GM23338 (cell line): Measurements from ENCODE around the gene CCNG2. TPM values are rescaled to one million over a fixed set of nuclear protein-coding genes. Genes with fewer than 3 reads are reported as not detected.

Experiments
- ATAC-seq: fragments of 200-7000 bp; cut with Tn5 transposase; 3 replicates; pipeline ENCODE4 v1.9.1; 2020
- DNase-seq: peaks from one replicate; pipeline ENCODE4 v3.0.0-alpha.2; 2015; ENCODE audit warnings: low spot score
- H2AFZ ChIP-seq: fragments of 200-600 bp; sonication (generic); 2 replicates; pipeline ENCODE4 v1.8.0; 2016; ENCODE audit warnings: antibody characterized with exemption, mild to moderate bottlenecking, moderate library complexity
- H3F3A ChIP-seq: fragments of 200-600 bp; sonication (generic); replicated peaks from 2 replicates; pipeline ENCODE4 v1.8.0; 2017; ENCODE audit warnings: antibody characterized with exemption, mixed run types, low read depth
- H3K27ac ChIP-seq: fragments of 200-600 bp; sonication (generic); 2 replicates; pipeline ENCODE4 v1.6.1; 2016; ENCODE audit warnings: low read depth
- H3K27me3 ChIP-seq: fragments of 200-600 bp; sonication (generic); 2 replicates; pipeline ENCODE4 v1.8.0; 2016; ENCODE audit warnings: mild to moderate bottlenecking, mixed run types, moderate library complexity; ENCODE audit not compliant: insufficient read depth
- H3K36me3 ChIP-seq: fragments of 200-600 bp; sonication (generic); 2 replicates; pipeline ENCODE4 v1.8.0; 2016; ENCODE audit warnings: mild to moderate bottlenecking; ENCODE audit not compliant: insufficient read depth
- H3K4me1 ChIP-seq: fragments of 200-600 bp; sonication (generic); 2 replicates; pipeline ENCODE4 v1.8.0; 2016; ENCODE audit warnings: mild to moderate bottlenecking, moderate library complexity; ENCODE audit not compliant: insufficient read depth
- H3K4me2 ChIP-seq: fragments of 200-600 bp; sonication (generic); 2 replicates; pipeline ENCODE4 v1.7.1; 2017; ENCODE audit warnings: mixed run types
- H3K4me3 ChIP-seq: fragments of 200-600 bp; sonication (generic); 2 replicates; pipeline ENCODE4 v1.6.1; 2016; ENCODE audit warnings: mixed run types
- H3K79me2 ChIP-seq: fragments of 200-600 bp; sonication (generic); replicated peaks from 2 replicates; pipeline ENCODE4 v1.8.0; 2017; ENCODE audit warnings: mild to moderate bottlenecking; ENCODE audit not compliant: insufficient read depth
- H3K9me2 ChIP-seq: fragments of 200-600 bp; sonication (generic); 2 replicates; pipeline ENCODE4 v1.8.0; 2017; ENCODE audit not compliant: insufficient read depth
- H4K20me1 ChIP-seq: fragments of 200-600 bp; sonication (generic); replicated peaks from 2 replicates; pipeline ENCODE4 v1.8.0; 2017; ENCODE audit warnings: mild to moderate bottlenecking; ENCODE audit not compliant: insufficient read depth
- H3K27ac Mint-ChIP-seq: 2 replicates; pipeline ENCODE4 v1.8.0; 2020; ENCODE audit warnings: inconsistent platforms, mild to moderate bottlenecking, moderate library complexity, mixed read lengths
- H3K27me3 Mint-ChIP-seq: 3 replicates; pipeline ENCODE4 v1.8.0; 2022; ENCODE audit warnings: low read depth, mild to moderate bottlenecking, moderate library complexity, mixed read lengths, inconsistent platforms; ENCODE audit not compliant: insufficient read depth, poor library complexity
- H3K36me3 Mint-ChIP-seq: 3 replicates; pipeline ENCODE4 v1.8.0; 2021; ENCODE audit warnings: low read depth, mild to moderate bottlenecking, inconsistent platforms, moderate library complexity, mixed read lengths
- H3K4me1 Mint-ChIP-seq: 3 replicates; pipeline ENCODE4 v1.8.0; 2020; ENCODE audit warnings: mild to moderate bottlenecking, inconsistent platforms, mixed read lengths
- H3K4me3 Mint-ChIP-seq: 3 replicates; pipeline ENCODE4 v1.8.0; 2021; ENCODE audit warnings: moderate library complexity, mild to moderate bottlenecking, inconsistent platforms, mixed read lengths
- H3K9me3 Mint-ChIP-seq: 3 replicates; pipeline ENCODE4 v1.8.0; 2020; ENCODE audit warnings: moderate library complexity, mild to moderate bottlenecking, inconsistent platforms, mixed read lengths
- EZH2 ChIP-seq: fragments of 200-600 bp; sonication (generic); IDR thresholded peaks from one replicate; pipeline ENCODE4 v1.8.0; 2017; ENCODE audit warnings: antibody characterized with exemption, mild to moderate bottlenecking, low read depth; ENCODE audit not compliant: unreplicated experiment
- POLR2AphosphoS5 ChIP-seq: IDR thresholded peaks from 2 replicates; pipeline ENCODE4 v1.6.1; 2016; ENCODE audit warnings: antibody characterized with exemption, low read depth
- STAT1 ChIP-seq: IDR thresholded peaks from one replicate; pipeline ENCODE4 v1.6.1; 2016; ENCODE audit warnings: antibody characterized with exemption; ENCODE audit not compliant: unreplicated experiment
- ZNF331 ChIP-seq: fragments of 250-450 bp; sonication (Bioruptor Pico); IDR thresholded peaks from 2 replicates; pipeline ENCODE4 v1.5.0; 2020; ENCODE audit warnings: low read depth, mild to moderate bottlenecking, moderate library complexity
- polyA plus RNA-seq: library from polyadenylated mRNA; unstranded; fragments of >200 nt; fragmentation: Nextera tagmentation; extraction: Ambion mirVana; gene quantifications from 2 replicates; pipeline ENCODE4 v1.2.1, GENCODE V29; 2016
- total RNA-seq: library from RNA; depleted of rRNA; stranded (reverse); fragments of >200 nt; shearing (Covaris generic); gene quantifications from 2 replicates; pipeline ENCODE4 v1.2.3, GENCODE V29; 2014
- TF ChIP-seq, protein P1 (sequence below), 2 experiments: fragments of 200-600 bp in 1 of 2; sonication (generic) in 1 of 2; conservative IDR thresholded peaks; 2 replicates each; pipeline versions ENCODE4 v1.5.1 to v1.6.1; 2016 to 2017; ENCODE audit warnings: antibody characterized with exemption in 2 of 2, low read depth in 2 of 2, mild to moderate bottlenecking in 2 of 2, moderate library complexity in 1 of 2
- TF ChIP-seq, protein P2 (sequence below): IDR thresholded peaks from 2 replicates; pipeline ENCODE4 v1.6.1; 2016; ENCODE audit warnings: antibody characterized with exemption

Gene CCNG2
- total and polyA plus RNA-seq, 2 experiments from 2014 or later, result 7.1 to 16.5 TPM

DNA sequence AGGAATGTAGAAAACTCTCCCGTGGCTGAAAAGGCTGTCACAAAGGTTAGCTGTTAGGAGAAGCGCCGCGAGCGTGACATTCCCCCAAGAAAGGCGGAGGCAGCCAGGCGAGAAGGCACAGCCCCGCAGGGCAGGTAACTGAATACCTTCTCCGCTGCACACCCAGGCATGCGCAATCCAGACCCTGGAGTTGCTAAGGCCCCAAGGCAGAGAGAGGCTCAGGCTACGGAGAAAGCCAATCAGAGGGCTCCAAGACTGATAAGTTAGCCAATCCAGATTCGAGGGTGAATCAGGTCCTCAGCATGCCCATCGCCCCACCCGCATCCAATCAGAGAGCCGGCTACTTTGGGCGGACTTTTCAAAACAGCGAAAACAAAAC lies 485 bp upstream of the CCNG2 start:
- H3K4me1 Mint-ChIP-seq, result peaks cover 38% of the 10 kb centered on the region

DNA sequence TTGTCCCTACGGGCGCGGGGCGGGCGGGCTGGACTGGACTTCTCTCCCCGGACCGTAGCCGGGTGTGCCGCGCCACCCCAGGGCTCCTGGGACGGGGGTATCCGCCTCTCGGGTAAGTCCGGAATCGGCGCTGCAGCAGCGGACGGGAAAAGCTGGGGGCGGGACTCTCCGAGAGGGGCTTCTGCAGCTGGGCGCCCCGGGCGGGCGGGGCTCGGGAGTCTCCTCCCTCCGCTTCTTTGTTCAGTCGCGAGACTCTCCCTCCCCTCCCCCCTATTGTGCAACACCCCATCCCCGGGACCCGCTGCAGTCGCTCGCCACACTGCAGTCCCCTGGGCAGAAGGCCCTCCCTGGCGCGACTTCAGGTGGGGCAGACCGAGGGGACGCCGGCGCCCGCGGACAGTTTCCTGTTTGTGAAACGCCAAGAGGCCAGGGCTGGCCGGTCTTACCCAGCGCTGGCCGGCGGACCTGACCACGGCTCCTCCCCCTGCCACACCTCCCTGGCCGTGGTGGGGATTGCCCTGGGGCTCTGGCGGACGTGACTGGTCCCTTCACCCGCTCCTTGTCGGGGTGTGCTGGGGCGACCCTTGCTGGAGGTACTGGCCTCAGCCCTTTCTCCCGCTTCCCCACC lies 966 bp downstream of the CCNG2 start:
- H3K27ac ChIP-seq, result peak overlapping the region; percentile 100
- peak overlapping the region; percentile 98 for H3K4me3 Mint-ChIP-seq
- TF ChIP-seq POLR2AphosphoS5 (peak; percentile 62), STAT1 (no peak)
- TF ChIP-seq, protein P1, sequence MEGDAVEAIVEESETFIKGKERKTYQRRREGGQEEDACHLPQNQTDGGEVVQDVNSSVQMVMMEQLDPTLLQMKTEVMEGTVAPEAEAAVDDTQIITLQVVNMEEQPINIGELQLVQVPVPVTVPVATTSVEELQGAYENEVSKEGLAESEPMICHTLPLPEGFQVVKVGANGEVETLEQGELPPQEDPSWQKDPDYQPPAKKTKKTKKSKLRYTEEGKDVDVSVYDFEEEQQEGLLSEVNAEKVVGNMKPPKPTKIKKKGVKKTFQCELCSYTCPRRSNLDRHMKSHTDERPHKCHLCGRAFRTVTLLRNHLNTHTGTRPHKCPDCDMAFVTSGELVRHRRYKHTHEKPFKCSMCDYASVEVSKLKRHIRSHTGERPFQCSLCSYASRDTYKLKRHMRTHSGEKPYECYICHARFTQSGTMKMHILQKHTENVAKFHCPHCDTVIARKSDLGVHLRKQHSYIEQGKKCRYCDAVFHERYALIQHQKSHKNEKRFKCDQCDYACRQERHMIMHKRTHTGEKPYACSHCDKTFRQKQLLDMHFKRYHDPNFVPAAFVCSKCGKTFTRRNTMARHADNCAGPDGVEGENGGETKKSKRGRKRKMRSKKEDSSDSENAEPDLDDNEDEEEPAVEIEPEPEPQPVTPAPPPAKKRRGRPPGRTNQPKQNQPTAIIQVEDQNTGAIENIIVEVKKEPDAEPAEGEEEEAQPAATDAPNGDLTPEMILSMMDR (conservative IDR thresholded peaks at IDR 0.05; ENCODE audit: low read depth in 2 of 2), result peak in 1 of 2 experiments; percentile 53; a peak in 2 of 4 replicates
- peak; percentile 74 for ATAC-seq
- H2AFZ ChIP-seq, result no peak overlapping the region
- peak overlapping the region; percentile 77; the same call in 1 of the 2 replicates for H3K27ac Mint-ChIP-seq
- H3F3A ChIP-seq, result no peaks in the 10 kb centered on the region
- H3K36me3 Mint-ChIP-seq, result peaks cover 29% of the 10 kb centered on the region; the same call in 2 of the 3 replicates
- H3K4me3 ChIP-seq, result peak overlapping the region; percentile 64
- H3K4me1 Mint-ChIP-seq, result peaks cover 31% of the 10 kb centered on the region
- no peaks in the 10 kb centered on the region; the same call in 2 of the 3 replicates for H3K9me3 Mint-ChIP-seq
- H3K4me1 ChIP-seq, result peaks cover 19% of the 10 kb centered on the region
- peaks cover 15% of the 10 kb centered on the region for H3K79me2 ChIP-seq
- peak; percentile 95 for DNase-seq
- peaks cover 20% of the 10 kb centered on the region for H3K27me3 Mint-ChIP-seq
- peaks cover 37% of the 10 kb centered on the region for H3K36me3 ChIP-seq
- H3K9me2 ChIP-seq, result no peaks in the 10 kb centered on the region
- peak overlapping the region; percentile 91 for H3K4me2 ChIP-seq
- peaks cover 8% of the 10 kb centered on the region; the same call in 1 of the 2 replicates for H4K20me1 ChIP-seq
- H3K27me3 ChIP-seq, result no peaks in the 10 kb centered on the region

More for the DNA sequence above, 485 bp upstream of the CCNG2 start:
- Histone ChIP-seq H2AFZ (no peak overlapping the region), H3K79me2 (peaks cover 15% of the 10 kb centered on the region), H3K9me2 (no peaks in the 10 kb centered on the region), H3K36me3 (peaks cover 22% of the 10 kb centered on the region; the same call in 1 of the 2 replicates), H3F3A (no peaks in the 10 kb centered on the region), H3K4me3 (peak overlapping the region; percentile 64), H3K4me2 (peak overlapping the region; percentile 79), H3K4me1 (peaks cover 19% of the 10 kb centered on the region), H4K20me1 (0 out of 2 replicates have a peak, but pooled peaks cover 4% of the 10 kb centered on the region), H3K27me3 (no peaks in the 10 kb centered on the region), H3K27ac (peak overlapping the region; percentile 100)
- ATAC-seq (peak; percentile 83), DNase-seq (peak; percentile 100)
- Mint-ChIP-seq H3K27ac (peak overlapping the region; percentile 100), H3K4me3 (peak overlapping the region; percentile 98), H3K27me3 (peaks cover 18% of the 10 kb centered on the region), H3K36me3 (peaks cover 16% of the 10 kb centered on the region; the same call in 2 of the 3 replicates), H3K9me3 (no peaks in the 10 kb centered on the region; the same call in 2 of the 3 replicates)
- TF ChIP-seq POLR2AphosphoS5, result peak; percentile 84
- TF ChIP-seq EZH2, result no peak
- no peak for TF ChIP-seq ZNF331
- TF ChIP-seq, protein P2, sequence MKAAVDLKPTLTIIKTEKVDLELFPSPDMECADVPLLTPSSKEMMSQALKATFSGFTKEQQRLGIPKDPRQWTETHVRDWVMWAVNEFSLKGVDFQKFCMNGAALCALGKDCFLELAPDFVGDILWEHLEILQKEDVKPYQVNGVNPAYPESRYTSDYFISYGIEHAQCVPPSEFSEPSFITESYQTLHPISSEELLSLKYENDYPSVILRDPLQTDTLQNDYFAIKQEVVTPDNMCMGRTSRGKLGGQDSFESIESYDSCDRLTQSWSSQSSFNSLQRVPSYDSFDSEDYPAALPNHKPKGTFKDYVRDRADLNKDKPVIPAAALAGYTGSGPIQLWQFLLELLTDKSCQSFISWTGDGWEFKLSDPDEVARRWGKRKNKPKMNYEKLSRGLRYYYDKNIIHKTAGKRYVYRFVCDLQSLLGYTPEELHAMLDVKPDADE, result no peak
